ENCODE data around the gene CLTCL1. TPM values are rescaled to one million over a fixed set of nuclear protein-coding genes. Genes with fewer than 3 reads are reported as not detected.
"Not testable (repeated sequence)": the region's sequence is repeated elsewhere in the genome, so short reads cannot be mapped to it uniquely, and the experiment has no call there.

Gene CLTCL1
- total and polyA plus RNA-seq, 4 donors: 12.3 to 20.9 (median 15.7) TPM

- no peak overlapping the region for H3K4me3 ChIP-seq (ENCODE audit: low read depth, low read length)
- 94% methylated on average over 3 of the region's 6 CpGs for WGBS (ENCODE audit: insufficient coverage)
- no peak overlapping the region for H3K27ac ChIP-seq (ENCODE audit: low read depth, low read length)
- H3K9me3 ChIP-seq (ENCODE audit: control insufficient read depth, insufficient read depth, low read length): no peaks in the 10 kb centered on the region
- no peaks in the 10 kb centered on the region for H3K27me3 ChIP-seq (ENCODE audit: control insufficient read depth, insufficient read depth, low read length)
- no peaks in the 10 kb centered on the region for H3K4me1 ChIP-seq (ENCODE audit: control insufficient read depth, insufficient read depth, low read length)
- no peak for DNase-seq (ENCODE audit: low read depth in 4 of 6, low spot score in 6 of 6)
- H3K36me3 ChIP-seq (ENCODE audit: control insufficient read depth, insufficient read depth, low read length): peaks cover 3% of the 10 kb centered on the region
Observed at GRCh38 chr22:19260194-19260593, 31.3 kb downstream of the CLTCL1 start.

DNA sequence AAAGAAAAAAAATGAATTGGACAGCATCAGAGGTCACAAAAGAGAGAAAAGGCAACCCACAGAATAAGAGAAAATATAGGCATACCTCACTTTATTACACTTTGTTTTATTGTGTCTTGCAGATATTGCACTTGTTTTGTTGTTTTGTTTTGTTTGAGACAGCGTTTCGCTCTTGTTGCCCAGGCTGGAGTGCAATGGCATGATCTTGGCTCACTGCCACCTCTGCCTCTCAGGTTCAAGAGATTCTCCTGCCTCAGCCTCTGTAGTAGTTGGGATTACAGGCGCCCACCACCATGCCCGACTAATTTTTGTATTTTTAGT is 32.6 kb downstream of the CLTCL1 start:
- whole genome bisulfite sequencing (ENCODE audit: insufficient coverage): 94% methylated on average over 2 of the region's 4 CpGs
- not testable (repeated sequence) for H3K27ac ChIP-seq (ENCODE audit: low read depth, low read length); H3K27me3 ChIP-seq (ENCODE audit: control insufficient read depth, insufficient read depth, low read length); DNase-seq (ENCODE audit: low read depth in 4 of 6, low spot score in 6 of 6); H3K36me3 ChIP-seq (ENCODE audit: control insufficient read depth, insufficient read depth, low read length); H3K9me3 ChIP-seq (ENCODE audit: control insufficient read depth, insufficient read depth, low read length); H3K4me1 ChIP-seq (ENCODE audit: control insufficient read depth, insufficient read depth, low read length); H3K4me3 ChIP-seq (ENCODE audit: low read depth, low read length)

DNA sequence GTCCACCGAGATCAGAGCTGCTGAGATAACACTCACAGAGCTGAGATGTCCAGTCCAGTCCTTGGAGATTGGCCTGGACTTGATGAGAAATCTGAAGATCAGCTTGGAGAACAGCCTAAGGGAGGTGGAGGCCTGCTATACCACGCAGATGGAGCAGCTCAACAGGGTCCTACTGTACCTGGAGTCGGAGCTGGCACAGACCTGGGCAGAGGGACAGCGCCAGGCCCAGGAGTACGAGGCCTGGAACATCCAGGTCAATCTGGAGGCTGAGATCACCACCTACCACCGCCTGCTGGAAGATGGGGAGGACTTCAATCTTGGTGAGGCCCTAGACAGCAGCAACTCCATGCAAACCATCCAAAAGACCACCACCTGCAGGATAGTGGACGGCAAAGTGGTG is 33.1 kb downstream of the CLTCL1 start:
- Histone ChIP-seq H3K27ac (ENCODE audit: low read depth, low read length) (no peak overlapping the region), H3K36me3 (ENCODE audit: control insufficient read depth, insufficient read depth, low read length) (peaks cover 3% of the 10 kb centered on the region), H3K4me1 (ENCODE audit: control insufficient read depth, insufficient read depth, low read length) (no peaks in the 10 kb centered on the region), H3K27me3 (ENCODE audit: control insufficient read depth, insufficient read depth, low read length) (no peaks in the 10 kb centered on the region), H3K9me3 (ENCODE audit: control insufficient read depth, insufficient read depth, low read length) (no peaks in the 10 kb centered on the region), H3K4me3 (ENCODE audit: low read depth, low read length) (no peak overlapping the region)
- 93% methylated on average over 6 of the region's 7 CpGs for WGBS (ENCODE audit: insufficient coverage)
- no peak for DNase-seq (ENCODE audit: low read depth in 4 of 6, low spot score in 6 of 6)

DNA sequence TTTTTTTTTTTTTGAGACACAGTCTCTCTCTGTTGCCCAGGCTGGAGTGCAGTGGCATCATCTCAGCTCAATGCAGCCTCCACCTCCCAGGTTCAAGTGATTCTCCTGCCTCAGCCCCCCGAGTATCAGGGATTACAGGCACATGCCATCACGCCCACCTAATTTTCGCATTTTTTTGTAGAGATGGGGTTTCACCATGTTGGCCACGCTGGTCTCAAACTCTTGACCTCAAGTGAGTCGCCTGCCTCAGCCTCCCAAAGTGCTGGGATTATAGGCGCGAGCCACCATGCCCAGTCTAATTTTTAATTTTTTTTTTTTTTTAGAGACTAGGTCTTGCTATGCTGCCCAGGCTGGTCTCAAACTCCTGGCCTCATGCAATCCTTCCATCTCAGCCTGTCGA is 35.2 kb downstream of the CLTCL1 start:
- DNase-seq (ENCODE audit: low read depth in 4 of 6, low spot score in 6 of 6); H3K9me3 ChIP-seq (ENCODE audit: control insufficient read depth, insufficient read depth, low read length); H3K27ac ChIP-seq (ENCODE audit: low read depth, low read length); H3K4me1 ChIP-seq (ENCODE audit: control insufficient read depth, insufficient read depth, low read length); H3K4me3 ChIP-seq (ENCODE audit: low read depth, low read length); H3K27me3 ChIP-seq (ENCODE audit: control insufficient read depth, insufficient read depth, low read length); H3K36me3 ChIP-seq (ENCODE audit: control insufficient read depth, insufficient read depth, low read length): not testable (repeated sequence)
- WGBS (ENCODE audit: insufficient coverage): 100% methylated on average over 4 of the region's 8 CpGs

- H3K4me3 ChIP-seq (ENCODE audit: low read depth, low read length): no peak overlapping the region
- DNase-seq (ENCODE audit: low read depth in 4 of 6, low spot score in 6 of 6): no peak
- peaks cover 8% of the 10 kb centered on the region for H3K36me3 ChIP-seq (ENCODE audit: control insufficient read depth, insufficient read depth, low read length)
- no peak overlapping the region for H3K27ac ChIP-seq (ENCODE audit: low read depth, low read length)
- H3K4me1 ChIP-seq (ENCODE audit: control insufficient read depth, insufficient read depth, low read length): no peaks in the 10 kb centered on the region
- WGBS (ENCODE audit: insufficient coverage): 95% methylated on average over 6 of the region's 12 CpGs
- H3K27me3 ChIP-seq (ENCODE audit: control insufficient read depth, insufficient read depth, low read length): no peaks in the 10 kb centered on the region
- no peaks in the 10 kb centered on the region for H3K9me3 ChIP-seq (ENCODE audit: control insufficient read depth, insufficient read depth, low read length)
Observed at GRCh38 chr22:19253143-19253542, 38.4 kb downstream of the CLTCL1 start.

GRCh38 chr22:19244600-19245352 is 46.7 kb downstream of the CLTCL1 start:
- Histone ChIP-seq H3K4me3 (ENCODE audit: low read depth, low read length) (no peak overlapping the region), H3K27ac (ENCODE audit: low read depth, low read length) (no peak overlapping the region), H3K9me3 (ENCODE audit: control insufficient read depth, insufficient read depth, low read length) (no peaks in the 10 kb centered on the region), H3K27me3 (ENCODE audit: control insufficient read depth, insufficient read depth, low read length) (no peaks in the 10 kb centered on the region), H3K4me1 (ENCODE audit: control insufficient read depth, insufficient read depth, low read length) (no peaks in the 10 kb centered on the region), H3K36me3 (ENCODE audit: control insufficient read depth, insufficient read depth, low read length) (peaks cover 26% of the 10 kb centered on the region)
- 98% methylated on average over 6 of the region's 10 CpGs for WGBS (ENCODE audit: insufficient coverage)
- DNase-seq (ENCODE audit: low read depth in 4 of 6, low spot score in 6 of 6): no peak

DNA sequence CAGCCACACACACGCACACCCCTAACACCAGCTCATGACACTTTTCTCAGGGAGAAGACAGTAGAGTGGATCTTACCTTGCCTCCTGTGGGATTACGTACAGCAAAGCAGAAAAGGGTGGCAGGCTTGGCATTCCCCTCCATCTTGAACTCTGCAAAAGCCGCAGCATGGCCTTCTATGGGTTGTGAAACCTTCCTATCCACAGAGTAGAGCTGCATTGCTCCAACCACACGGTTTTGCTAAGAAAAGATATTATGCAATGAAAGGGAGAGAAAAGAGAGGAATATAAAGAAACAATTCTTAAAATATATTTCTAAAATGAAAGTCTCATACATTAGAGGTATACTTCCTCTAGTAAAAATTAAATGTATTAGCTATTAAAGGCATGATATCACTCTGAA is 48.8 kb downstream of the CLTCL1 start:
- WGBS (ENCODE audit: insufficient coverage): 94% methylated on average over 2 of the region's 4 CpGs
- H3K27me3 ChIP-seq (ENCODE audit: control insufficient read depth, insufficient read depth, low read length): no peaks in the 10 kb centered on the region

DNA sequence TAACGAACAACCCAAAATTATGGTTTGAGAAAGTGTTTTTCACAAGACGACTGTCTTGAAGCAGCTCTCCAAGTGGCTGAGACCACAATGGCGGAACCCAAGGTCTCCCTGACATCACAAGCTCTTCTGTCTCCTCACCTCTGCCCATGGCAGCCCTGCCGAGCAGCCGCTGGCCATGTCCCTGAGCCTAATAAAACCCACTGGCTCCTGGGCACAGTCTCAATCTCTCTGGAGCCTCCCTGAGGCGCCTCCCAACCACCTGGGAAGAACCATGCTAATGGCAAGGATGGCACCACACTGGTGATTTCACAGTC is 50.0 kb downstream of the CLTCL1 start:
- WGBS (ENCODE audit: insufficient coverage): 100% methylated on average over 2 of the region's 6 CpGs
- no peak for DNase-seq (ENCODE audit: low read depth in 4 of 6, low spot score in 6 of 6)
- H3K27me3 ChIP-seq (ENCODE audit: control insufficient read depth, insufficient read depth, low read length): no peaks in the 10 kb centered on the region

More for the DNA sequence above, 48.8 kb downstream of the CLTCL1 start:
- DNase-seq (ENCODE audit: low read depth in 4 of 6, low spot score in 6 of 6): no peak
- Histone ChIP-seq H3K9me3 (ENCODE audit: control insufficient read depth, insufficient read depth, low read length) (no peaks in the 10 kb centered on the region), H3K4me1 (ENCODE audit: control insufficient read depth, insufficient read depth, low read length) (no peaks in the 10 kb centered on the region), H3K4me3 (ENCODE audit: low read depth, low read length) (no peak overlapping the region), H3K36me3 (ENCODE audit: control insufficient read depth, insufficient read depth, low read length) (peaks cover 34% of the 10 kb centered on the region), H3K27ac (ENCODE audit: low read depth, low read length) (no peak overlapping the region)

GRCh38 chr22:19240813-19241592 is 50.5 kb downstream of the CLTCL1 start:
- WGBS (ENCODE audit: insufficient coverage): 87% methylated on average over 13 of the region's 14 CpGs
- no peak overlapping the region for H3K4me3 ChIP-seq (ENCODE audit: low read depth, low read length)
- H3K36me3 ChIP-seq (ENCODE audit: control insufficient read depth, insufficient read depth, low read length): peaks cover 34% of the 10 kb centered on the region
- no peak overlapping the region for H3K27ac ChIP-seq (ENCODE audit: low read depth, low read length)
- no peak for DNase-seq (ENCODE audit: low read depth in 4 of 6, low spot score in 6 of 6)
- no peaks in the 10 kb centered on the region for H3K4me1 ChIP-seq (ENCODE audit: control insufficient read depth, insufficient read depth, low read length)
- no peaks in the 10 kb centered on the region for H3K27me3 ChIP-seq (ENCODE audit: control insufficient read depth, insufficient read depth, low read length)
- H3K9me3 ChIP-seq (ENCODE audit: control insufficient read depth, insufficient read depth, low read length): no peaks in the 10 kb centered on the region

More for the DNA sequence above, 50.0 kb downstream of the CLTCL1 start:
- Histone ChIP-seq H3K27ac (ENCODE audit: low read depth, low read length) (no peak overlapping the region), H3K4me1 (ENCODE audit: control insufficient read depth, insufficient read depth, low read length) (no peaks in the 10 kb centered on the region), H3K4me3 (ENCODE audit: low read depth, low read length) (no peak overlapping the region), H3K9me3 (ENCODE audit: control insufficient read depth, insufficient read depth, low read length) (no peaks in the 10 kb centered on the region), H3K36me3 (ENCODE audit: control insufficient read depth, insufficient read depth, low read length) (peaks cover 34% of the 10 kb centered on the region)

DNA sequence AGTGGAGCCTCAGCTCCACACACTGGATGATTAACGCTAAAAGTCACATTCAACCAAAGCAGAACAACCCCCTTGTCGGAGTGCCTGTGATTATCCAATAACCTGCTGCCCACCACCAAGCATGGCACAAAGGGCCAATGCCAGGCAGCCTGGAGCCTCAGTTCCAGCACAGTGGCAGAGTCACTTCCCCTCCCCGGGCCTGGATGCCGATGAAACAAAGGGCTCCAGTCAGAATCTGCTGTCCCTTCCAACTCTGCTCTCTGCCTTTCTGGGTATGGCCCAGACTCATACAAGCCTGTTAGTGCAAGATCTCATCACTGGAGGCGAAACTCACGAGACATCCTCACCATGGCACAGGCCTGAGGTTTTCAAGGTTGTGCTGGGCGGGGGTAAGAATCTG is 52.1 kb downstream of the CLTCL1 start:
- Histone ChIP-seq H3K4me1 (ENCODE audit: control insufficient read depth, insufficient read depth, low read length) (no peaks in the 10 kb centered on the region), H3K36me3 (ENCODE audit: control insufficient read depth, insufficient read depth, low read length) (peaks cover 32% of the 10 kb centered on the region), H3K4me3 (ENCODE audit: low read depth, low read length) (no peak overlapping the region), H3K9me3 (ENCODE audit: control insufficient read depth, insufficient read depth, low read length) (no peaks in the 10 kb centered on the region), H3K27me3 (ENCODE audit: control insufficient read depth, insufficient read depth, low read length) (no peaks in the 10 kb centered on the region), H3K27ac (ENCODE audit: low read depth, low read length) (no peak overlapping the region)
- peak in 1 of 6 donors; percentile 20 for DNase-seq (ENCODE audit: low read depth in 4 of 6, low spot score in 6 of 6)
- WGBS (ENCODE audit: insufficient coverage): 52% methylated on average over 4 of the region's 7 CpGs

All from spinal cord (tissue), 10 donors.